Lower lobe of right lung (tissue), 2 donors: ENCODE data around the gene LIN7A. TPM values are rescaled to one million over a fixed set of nuclear protein-coding genes. Genes with fewer than 3 reads are reported as not detected.
"Not testable (repeated sequence)": the region's sequence is repeated elsewhere in the genome, so short reads cannot be mapped to it uniquely, and the experiment has no call there.

Source experiments
- ATAC-seq, 2 donors: fragments of 200-7000 bp; cut with Tn5 transposase; one replicate each; pipeline ENCODE4 v1.9.1; 2020 to 2022; ENCODE audit warnings: mild to moderate bottlenecking in 2 of 2, moderate library complexity in 2 of 2
- DNase-seq: peaks from one replicate; pipeline ENCODE4 v3.0.0-alpha.2; 2020
- H3K27ac ChIP-seq: fragments of 200-600 bp; one replicate; pipeline ENCODE4 v1.8.0; 2022
- H3K27me3 ChIP-seq: fragments of 200-600 bp; one replicate; pipeline ENCODE4 v1.8.0; 2022; ENCODE audit warnings: low read depth
- H3K36me3 ChIP-seq: fragments of 200-600 bp; one replicate; pipeline ENCODE4 v1.8.0; 2022; ENCODE audit warnings: mild to moderate bottlenecking
- H3K4me1 ChIP-seq: fragments of 200-600 bp; one replicate; pipeline ENCODE4 v1.8.0; 2022
- H3K4me3 ChIP-seq: fragments of 200-600 bp; one replicate; pipeline ENCODE4 v1.8.0; 2022; ENCODE audit warnings: mild to moderate bottlenecking
- H3K9me3 ChIP-seq: fragments of 200-600 bp; one replicate; pipeline ENCODE4 v1.8.0; 2022
- intact Hi-C: fragments of 100-400 bp; cut with DNase I; formaldehyde crosslinking; loops from one replicate; pipeline ENCODE4 v1.11.0; 2022
- total RNA-seq: library from RNA; stranded (reverse); fragmentation: NEBNext Ultra II Directional; extraction: Animal tissue kit (Norgen Biotek cat#: 25700); gene quantifications from one replicate; pipeline ENCODE4 v1.2.1, GENCODE V29; 2021
- TF ChIP-seq, protein P1 (sequence below): fragments of 200-600 bp; IDR thresholded peaks from one replicate; pipeline ENCODE4 v1.8.0; 2022; ENCODE audit warnings: antibody characterized with exemption, mild to moderate bottlenecking
- donor health status: DM: no; HTN: yes; CAD: no; lungs with severe emphysema.

Gene LIN7A
- total RNA-seq, 1 donor from 2014 or later = 14.6 TPM

- TF ChIP-seq, protein P1, sequence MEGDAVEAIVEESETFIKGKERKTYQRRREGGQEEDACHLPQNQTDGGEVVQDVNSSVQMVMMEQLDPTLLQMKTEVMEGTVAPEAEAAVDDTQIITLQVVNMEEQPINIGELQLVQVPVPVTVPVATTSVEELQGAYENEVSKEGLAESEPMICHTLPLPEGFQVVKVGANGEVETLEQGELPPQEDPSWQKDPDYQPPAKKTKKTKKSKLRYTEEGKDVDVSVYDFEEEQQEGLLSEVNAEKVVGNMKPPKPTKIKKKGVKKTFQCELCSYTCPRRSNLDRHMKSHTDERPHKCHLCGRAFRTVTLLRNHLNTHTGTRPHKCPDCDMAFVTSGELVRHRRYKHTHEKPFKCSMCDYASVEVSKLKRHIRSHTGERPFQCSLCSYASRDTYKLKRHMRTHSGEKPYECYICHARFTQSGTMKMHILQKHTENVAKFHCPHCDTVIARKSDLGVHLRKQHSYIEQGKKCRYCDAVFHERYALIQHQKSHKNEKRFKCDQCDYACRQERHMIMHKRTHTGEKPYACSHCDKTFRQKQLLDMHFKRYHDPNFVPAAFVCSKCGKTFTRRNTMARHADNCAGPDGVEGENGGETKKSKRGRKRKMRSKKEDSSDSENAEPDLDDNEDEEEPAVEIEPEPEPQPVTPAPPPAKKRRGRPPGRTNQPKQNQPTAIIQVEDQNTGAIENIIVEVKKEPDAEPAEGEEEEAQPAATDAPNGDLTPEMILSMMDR = no peak
- intact Hi-C loops = no loop called here
- H3K4me3 ChIP-seq = no peak overlapping the region
- DNase-seq (no peak), ATAC-seq (no peak)
- no peaks in the 10 kb centered on the region for H3K9me3 ChIP-seq
- H3K27ac ChIP-seq = no peak overlapping the region
- no peaks in the 10 kb centered on the region for H3K4me1 ChIP-seq
- H3K36me3 ChIP-seq = no peaks in the 10 kb centered on the region
- H3K27me3 ChIP-seq = no peaks in the 10 kb centered on the region
Measured at GRCh38 chr12:80892597-80893445, 44.9 kb downstream of the LIN7A start.

GRCh38 chr12:80884651-80885050 lies 53.1 kb downstream of the LIN7A start:
- DNase-seq (no peak), ATAC-seq (no peak)
- Histone ChIP-seq H3K27me3 (no peaks in the 10 kb centered on the region), H3K4me3 (no peak overlapping the region), H3K27ac (no peak overlapping the region), H3K9me3 (no peaks in the 10 kb centered on the region), H3K4me1 (no peaks in the 10 kb centered on the region), H3K36me3 (no peaks in the 10 kb centered on the region)
- TF ChIP-seq, protein P1 = no peak
- intact Hi-C loops = no loop called here

DNA sequence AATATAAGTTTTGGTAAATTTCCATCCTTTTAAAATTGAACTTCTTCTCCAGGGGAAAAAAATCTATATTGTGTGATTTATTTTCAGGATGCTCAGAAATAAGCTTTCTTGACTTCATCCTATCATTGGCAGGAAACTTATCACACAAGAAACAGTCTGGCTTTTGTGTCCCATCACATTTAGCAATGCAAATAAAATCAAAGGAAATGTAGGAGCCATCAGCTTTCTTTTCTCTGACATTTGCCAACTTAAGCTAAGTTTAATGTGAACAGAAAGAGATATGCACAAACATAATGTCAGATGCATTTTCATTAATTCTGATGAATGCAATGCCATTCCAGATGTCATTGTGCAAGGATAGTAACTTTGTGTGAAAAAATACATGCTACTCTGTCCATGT lies 56.6 kb downstream of the LIN7A start:
- no peaks in the 10 kb centered on the region for H3K9me3 ChIP-seq
- TF ChIP-seq, protein P1 = no peak
- intact Hi-C loops = no loop called here
- H3K36me3 ChIP-seq = no peaks in the 10 kb centered on the region
- H3K27ac ChIP-seq = no peak overlapping the region
- H3K4me1 ChIP-seq = no peaks in the 10 kb centered on the region
- DNase-seq = no peak
- no peak overlapping the region for H3K4me3 ChIP-seq
- no peak for ATAC-seq
- H3K27me3 ChIP-seq = no peaks in the 10 kb centered on the region

- DNase-seq, intact Hi-C loops, H3K27me3 ChIP-seq, ATAC-seq, H3K36me3 ChIP-seq, H3K4me3 ChIP-seq, H3K27ac ChIP-seq, H3K4me1 ChIP-seq, H3K9me3 ChIP-seq: not testable (repeated sequence)
Measured at GRCh38 chr12:80878452-80878851, 59.3 kb downstream of the LIN7A start.

DNA sequence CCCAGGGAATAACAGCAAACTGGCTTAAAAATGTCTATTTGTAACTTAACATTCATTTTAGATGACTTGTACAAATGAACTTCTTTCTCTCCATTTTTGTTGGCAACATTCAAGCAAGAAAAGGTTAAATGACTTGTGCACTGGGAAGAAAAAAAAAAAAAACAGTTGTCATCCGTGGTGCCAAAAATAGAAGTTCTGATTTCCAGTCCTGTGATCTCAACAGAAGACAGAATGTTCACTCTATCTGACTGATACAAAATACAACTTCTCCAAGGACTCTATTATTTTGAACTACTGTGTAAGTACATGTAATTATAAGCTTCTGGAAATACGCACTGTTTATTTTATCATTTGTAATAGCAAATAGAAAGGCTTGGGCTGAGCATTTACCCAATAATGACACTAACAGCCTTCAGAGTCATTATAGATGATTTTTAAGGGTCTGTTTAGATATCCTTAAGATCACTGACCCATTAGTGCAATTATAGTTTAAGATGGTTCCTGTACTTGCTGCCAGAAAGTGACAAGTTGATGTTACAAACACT lies 59.9 kb downstream of the LIN7A start:
- intact Hi-C loops = no loop called here
- Histone ChIP-seq H3K9me3 (no peaks in the 10 kb centered on the region), H3K27ac (no peak overlapping the region)

More for the DNA sequence above, 59.9 kb downstream of the LIN7A start:
- Histone ChIP-seq H3K4me3 (no peak overlapping the region), H3K36me3 (no peaks in the 10 kb centered on the region), H3K27me3 (no peaks in the 10 kb centered on the region), H3K4me1 (no peaks in the 10 kb centered on the region)
- TF ChIP-seq, protein P1 = no peak
- ATAC-seq (no peak), DNase-seq (no peak)
